WTC11 (cell line): ENCODE data around the gene ALOX12B.

Experiments
- MXD4 ChIP-seq: fragments of 250-450 bp; sonication (Bioruptor Pico); IDR thresholded peaks from 2 replicates; pipeline ENCODE4 v1.8.0; 2021; ENCODE audit warnings: mild to moderate bottlenecking, moderate library complexity, borderline replicate concordance
- NR2C2 ChIP-seq: sonication (generic); formaldehyde crosslinking; IDR thresholded peaks from 2 replicates; pipeline ENCODE4 v1.8.0; 2022; ENCODE audit warnings: mild to moderate bottlenecking, missing genetic modification reagents
- RORB ChIP-seq: fragments of 250-450 bp; sonication (Bioruptor Pico); IDR thresholded peaks from 2 replicates; pipeline ENCODE4 v1.9.0; 2021; ENCODE audit warnings: mild to moderate bottlenecking
- TF ChIP-seq, protein P1 (sequence below): fragments of 200-600 bp; IDR thresholded peaks from 2 replicates; pipeline ENCODE4 v1.8.0; 2022; ENCODE audit warnings: antibody characterized with exemption
- TF ChIP-seq, protein P2 (sequence below): sonication (generic); formaldehyde crosslinking; IDR thresholded peaks from 2 replicates; pipeline ENCODE4 v1.8.0; 2023; ENCODE audit warnings: mild to moderate bottlenecking, missing genetic modification reagents
- TF ChIP-seq, protein P3 (sequence below): sonication (generic); formaldehyde crosslinking; IDR thresholded peaks from 2 replicates; pipeline ENCODE4 v1.8.1; 2022; ENCODE audit warnings: mild to moderate bottlenecking, missing genetic modification reagents, moderate library complexity, borderline replicate concordance
- TF ChIP-seq, protein P4 (sequence below): sonication (generic); formaldehyde crosslinking; conservative IDR thresholded peaks from 2 replicates; pipeline ENCODE4 v1.8.1; 2023; ENCODE audit warnings: mild to moderate bottlenecking, low read depth, missing genetic modification reagents, moderate library complexity

DNA sequence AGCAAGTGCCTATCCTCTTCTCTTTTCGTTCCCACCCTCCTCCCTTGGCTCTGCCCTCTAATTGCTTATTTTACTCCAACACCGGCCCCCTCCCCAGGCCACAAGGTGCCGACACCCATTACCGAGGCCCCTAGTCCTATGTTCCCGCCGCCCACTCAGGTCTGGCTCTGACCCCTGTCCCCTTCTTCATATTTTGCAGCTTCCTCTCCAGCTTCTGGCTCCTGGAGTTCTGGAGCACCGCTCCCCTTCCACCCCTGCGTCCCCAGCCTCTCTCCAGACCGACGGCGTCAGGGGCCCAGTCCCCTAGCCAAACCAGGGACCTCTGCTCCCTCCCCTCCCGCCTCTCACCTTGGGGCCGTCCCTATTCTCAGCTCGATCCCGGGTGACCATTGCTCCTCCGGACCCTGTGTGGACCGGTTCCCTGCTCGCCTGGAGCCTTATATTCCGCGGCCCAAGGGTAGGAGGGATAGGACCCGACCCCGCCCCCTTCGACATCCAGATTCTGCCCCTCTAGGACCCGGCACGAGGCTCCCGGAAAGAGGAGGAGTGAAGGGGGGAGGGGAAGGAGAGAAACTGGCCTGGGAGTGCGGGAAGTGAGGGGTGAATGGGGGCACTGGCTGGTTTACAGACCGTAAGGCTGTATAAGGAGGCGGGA, 36.3 kb upstream of the ALOX12B start, which contains the start of gene HES7:
- TF ChIP-seq, protein P1, sequence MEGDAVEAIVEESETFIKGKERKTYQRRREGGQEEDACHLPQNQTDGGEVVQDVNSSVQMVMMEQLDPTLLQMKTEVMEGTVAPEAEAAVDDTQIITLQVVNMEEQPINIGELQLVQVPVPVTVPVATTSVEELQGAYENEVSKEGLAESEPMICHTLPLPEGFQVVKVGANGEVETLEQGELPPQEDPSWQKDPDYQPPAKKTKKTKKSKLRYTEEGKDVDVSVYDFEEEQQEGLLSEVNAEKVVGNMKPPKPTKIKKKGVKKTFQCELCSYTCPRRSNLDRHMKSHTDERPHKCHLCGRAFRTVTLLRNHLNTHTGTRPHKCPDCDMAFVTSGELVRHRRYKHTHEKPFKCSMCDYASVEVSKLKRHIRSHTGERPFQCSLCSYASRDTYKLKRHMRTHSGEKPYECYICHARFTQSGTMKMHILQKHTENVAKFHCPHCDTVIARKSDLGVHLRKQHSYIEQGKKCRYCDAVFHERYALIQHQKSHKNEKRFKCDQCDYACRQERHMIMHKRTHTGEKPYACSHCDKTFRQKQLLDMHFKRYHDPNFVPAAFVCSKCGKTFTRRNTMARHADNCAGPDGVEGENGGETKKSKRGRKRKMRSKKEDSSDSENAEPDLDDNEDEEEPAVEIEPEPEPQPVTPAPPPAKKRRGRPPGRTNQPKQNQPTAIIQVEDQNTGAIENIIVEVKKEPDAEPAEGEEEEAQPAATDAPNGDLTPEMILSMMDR, result no peak
- TF ChIP-seq, protein P2, sequence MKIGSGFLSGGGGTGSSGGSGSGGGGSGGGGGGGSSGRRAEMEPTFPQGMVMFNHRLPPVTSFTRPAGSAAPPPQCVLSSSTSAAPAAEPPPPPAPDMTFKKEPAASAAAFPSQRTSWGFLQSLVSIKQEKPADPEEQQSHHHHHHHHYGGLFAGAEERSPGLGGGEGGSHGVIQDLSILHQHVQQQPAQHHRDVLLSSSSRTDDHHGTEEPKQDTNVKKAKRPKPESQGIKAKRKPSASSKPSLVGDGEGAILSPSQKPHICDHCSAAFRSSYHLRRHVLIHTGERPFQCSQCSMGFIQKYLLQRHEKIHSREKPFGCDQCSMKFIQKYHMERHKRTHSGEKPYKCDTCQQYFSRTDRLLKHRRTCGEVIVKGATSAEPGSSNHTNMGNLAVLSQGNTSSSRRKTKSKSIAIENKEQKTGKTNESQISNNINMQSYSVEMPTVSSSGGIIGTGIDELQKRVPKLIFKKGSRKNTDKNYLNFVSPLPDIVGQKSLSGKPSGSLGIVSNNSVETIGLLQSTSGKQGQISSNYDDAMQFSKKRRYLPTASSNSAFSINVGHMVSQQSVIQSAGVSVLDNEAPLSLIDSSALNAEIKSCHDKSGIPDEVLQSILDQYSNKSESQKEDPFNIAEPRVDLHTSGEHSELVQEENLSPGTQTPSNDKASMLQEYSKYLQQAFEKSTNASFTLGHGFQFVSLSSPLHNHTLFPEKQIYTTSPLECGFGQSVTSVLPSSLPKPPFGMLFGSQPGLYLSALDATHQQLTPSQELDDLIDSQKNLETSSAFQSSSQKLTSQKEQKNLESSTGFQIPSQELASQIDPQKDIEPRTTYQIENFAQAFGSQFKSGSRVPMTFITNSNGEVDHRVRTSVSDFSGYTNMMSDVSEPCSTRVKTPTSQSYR (CRISPR knock-in tag), result peak; percentile 53; the same call in 1 of the 2 replicates
- TF ChIP-seq MXD4 (CRISPR knock-in tag), result no peak
- TF ChIP-seq, protein P3, sequence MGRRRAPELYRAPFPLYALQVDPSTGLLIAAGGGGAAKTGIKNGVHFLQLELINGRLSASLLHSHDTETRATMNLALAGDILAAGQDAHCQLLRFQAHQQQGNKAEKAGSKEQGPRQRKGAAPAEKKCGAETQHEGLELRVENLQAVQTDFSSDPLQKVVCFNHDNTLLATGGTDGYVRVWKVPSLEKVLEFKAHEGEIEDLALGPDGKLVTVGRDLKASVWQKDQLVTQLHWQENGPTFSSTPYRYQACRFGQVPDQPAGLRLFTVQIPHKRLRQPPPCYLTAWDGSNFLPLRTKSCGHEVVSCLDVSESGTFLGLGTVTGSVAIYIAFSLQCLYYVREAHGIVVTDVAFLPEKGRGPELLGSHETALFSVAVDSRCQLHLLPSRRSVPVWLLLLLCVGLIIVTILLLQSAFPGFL (CRISPR knock-in tag), result no peak
- TF ChIP-seq, protein P4, sequence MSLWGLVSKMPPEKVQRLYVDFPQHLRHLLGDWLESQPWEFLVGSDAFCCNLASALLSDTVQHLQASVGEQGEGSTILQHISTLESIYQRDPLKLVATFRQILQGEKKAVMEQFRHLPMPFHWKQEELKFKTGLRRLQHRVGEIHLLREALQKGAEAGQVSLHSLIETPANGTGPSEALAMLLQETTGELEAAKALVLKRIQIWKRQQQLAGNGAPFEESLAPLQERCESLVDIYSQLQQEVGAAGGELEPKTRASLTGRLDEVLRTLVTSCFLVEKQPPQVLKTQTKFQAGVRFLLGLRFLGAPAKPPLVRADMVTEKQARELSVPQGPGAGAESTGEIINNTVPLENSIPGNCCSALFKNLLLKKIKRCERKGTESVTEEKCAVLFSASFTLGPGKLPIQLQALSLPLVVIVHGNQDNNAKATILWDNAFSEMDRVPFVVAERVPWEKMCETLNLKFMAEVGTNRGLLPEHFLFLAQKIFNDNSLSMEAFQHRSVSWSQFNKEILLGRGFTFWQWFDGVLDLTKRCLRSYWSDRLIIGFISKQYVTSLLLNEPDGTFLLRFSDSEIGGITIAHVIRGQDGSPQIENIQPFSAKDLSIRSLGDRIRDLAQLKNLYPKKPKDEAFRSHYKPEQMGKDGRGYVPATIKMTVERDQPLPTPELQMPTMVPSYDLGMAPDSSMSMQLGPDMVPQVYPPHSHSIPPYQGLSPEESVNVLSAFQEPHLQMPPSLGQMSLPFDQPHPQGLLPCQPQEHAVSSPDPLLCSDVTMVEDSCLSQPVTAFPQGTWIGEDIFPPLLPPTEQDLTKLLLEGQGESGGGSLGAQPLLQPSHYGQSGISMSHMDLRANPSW (CRISPR knock-in tag), result no peak
- no peak for TF ChIP-seq NR2C2 (CRISPR knock-in tag)
- no peak for TF ChIP-seq RORB (CRISPR knock-in tag)
